IPS DF 19.7 (cell line): Measurements from ENCODE around the gene MEX3D.
A peak's percentile ranks its signal among the peaks of the same experiment; 100 is the strongest.

Source experiments
- DNase-seq: peaks from one replicate; pipeline ENCODE4 v3.0.0-alpha.2; 2013; ENCODE audit warnings: low read depth, low spot score

The MEX3D gene

DNA sequence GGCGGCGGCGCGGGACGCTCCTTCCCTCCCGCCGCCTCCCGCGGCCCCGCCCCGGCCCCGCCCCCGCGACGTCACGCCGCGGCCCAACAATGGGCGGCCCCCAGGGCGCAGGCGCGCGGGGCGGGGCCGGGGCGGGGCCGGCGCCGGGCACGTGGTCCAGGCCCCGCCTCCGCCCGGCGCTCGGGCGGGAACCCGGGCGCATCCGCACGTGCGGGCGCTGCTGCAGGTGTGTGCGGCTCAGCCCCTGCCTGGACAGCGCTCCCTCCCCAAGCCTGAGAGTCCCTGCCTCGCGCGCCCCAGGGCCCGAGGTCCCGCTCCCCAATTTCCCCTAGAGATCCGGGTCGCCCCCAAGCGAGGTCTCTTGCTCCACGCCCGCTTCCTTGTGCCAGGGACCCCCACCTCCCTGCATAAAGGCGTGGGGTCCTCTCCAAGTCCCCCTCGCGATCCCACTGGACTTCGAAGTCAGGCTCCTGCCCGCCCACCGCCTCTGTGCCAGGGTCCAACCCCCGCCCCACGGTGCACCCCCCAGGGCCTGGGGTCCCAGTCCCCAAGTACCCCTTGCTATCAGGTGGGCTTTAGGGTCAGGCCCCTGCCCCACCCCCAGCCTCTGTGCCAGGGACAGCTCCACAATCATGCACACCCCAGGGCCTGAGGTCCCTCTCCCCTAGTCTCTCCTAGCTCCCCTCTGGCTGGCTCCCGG, at the start of gene MEX3D:
TSS of gene MEX3D (minus strand) at position 6 of the 700 bp plus-strand sequence. CDS start 267 bp downstream, outside the sequence.
- DNase-seq, result no peak

DNA sequence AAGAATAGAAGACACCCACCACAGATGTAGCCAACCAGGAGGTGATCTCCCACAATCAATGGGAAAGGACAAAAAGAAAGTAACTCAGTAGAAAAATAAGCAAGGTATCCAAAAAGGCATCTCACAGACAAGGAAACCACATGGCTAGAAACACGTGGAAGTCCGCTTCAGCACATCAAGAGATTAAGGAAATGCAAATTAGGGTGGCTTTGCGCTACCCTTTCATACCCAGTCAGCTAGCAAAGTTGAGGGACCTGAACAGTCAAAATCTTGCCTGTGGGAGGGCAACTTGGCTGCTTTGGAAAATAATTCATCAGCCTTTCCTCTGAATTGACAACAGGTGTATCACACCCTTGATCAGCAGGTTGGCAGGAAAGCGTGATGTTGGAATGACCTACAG, 48.8 kb upstream of the MEX3D start:
- DNase-seq, result no peak

- DNase-seq, result no peak
Observed at GRCh38 chr19:1616396-1616795, 48.3 kb upstream of the MEX3D start.

DNA sequence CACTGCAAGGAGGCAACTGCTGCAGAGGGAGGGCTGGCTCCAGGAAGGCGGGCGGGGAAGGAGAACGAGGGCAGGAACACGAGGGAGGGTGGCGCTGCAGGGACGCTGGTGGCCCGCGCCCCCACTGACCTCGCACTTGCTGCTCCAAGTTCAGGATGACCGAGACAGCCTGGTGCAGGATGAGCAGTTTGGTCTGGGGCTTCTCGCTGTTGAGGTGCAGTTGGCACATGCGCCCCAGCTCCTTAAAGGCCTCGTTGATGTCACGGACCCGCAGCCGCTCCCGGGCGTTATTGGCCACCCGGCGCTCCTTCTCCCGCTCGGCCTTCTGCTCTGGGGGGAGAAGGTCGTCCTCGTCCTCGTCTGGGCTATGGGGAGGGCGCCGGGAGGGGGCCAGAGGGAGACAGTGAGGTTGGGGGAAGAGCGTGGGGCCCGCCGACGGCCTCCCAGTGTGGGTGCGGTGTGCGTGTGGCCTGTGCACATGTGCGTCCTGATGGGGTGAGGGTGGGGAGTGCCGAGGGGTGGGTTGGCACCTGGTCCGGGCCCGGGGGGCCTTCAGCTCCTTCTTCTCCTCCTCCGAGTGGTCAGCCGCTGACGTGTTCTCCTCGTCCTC, 47.1 kb upstream of the MEX3D start:
- no peak for DNase-seq

DNA sequence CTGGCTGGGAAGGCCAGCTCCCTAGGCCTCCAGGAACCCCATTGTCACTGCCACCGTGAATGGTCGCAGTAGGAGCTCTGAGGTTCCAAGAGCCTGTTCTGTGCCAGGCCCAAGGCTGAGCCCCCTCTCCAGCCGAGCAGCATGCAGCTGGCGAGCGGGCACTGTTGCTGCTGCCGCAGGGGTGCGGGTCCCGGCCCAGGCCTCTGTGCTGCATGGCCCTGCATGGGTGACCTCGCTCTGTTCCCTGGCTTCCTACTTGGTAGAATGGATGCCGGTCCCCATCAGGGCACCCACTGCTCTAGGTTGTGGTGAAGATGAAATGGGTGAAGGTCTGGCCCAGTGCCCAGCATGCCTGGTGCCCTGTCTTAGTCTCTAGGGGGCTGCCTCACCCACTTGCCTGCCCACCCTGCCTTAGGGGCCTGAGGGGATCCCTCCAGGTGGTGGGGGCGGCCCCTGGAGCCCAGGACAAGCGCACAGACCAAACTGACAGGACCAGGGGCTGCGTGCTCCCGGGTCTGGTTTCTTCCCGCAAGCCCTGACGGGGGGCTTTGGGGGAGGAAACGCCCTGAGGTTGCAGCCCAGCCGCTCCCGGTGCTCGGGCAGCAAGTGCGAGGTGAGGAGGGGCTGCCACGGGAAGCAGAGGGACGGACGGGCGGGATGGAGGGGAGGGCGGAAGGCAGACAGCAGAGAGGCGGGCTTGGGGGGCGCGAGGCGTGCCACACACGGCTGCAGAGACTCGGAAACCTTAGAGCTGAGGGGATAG, 45.9 kb upstream of the MEX3D start:
- DNase-seq, result no peak

GRCh38 chr19:1613146-1613545, 45.0 kb upstream of the MEX3D start:
- DNase-seq, result no peak

- DNase-seq, result no peak
Observed at GRCh38 chr19:1612114-1613086, 44.3 kb upstream of the MEX3D start.

DNA sequence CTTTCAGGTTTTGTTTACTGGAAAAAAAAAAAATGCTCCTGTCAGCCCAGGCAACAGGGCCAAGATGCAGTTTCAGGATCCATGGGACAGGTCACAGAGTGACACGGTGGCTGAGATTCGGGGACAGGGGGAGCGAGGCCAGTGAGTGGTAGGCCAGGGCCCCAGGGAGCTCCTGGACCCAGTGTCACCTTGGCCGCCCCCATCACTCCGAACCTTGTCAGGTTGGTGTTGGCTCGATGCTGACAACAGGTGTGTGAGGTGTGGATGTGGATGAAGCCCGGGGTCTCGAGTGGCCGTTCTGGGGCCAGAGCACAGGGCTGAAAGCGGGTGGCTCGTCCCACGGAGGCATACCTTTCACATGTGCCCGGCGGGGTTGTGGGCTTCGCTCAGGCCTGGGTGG, 43.2 kb upstream of the MEX3D start:
- no peak for DNase-seq

DNA sequence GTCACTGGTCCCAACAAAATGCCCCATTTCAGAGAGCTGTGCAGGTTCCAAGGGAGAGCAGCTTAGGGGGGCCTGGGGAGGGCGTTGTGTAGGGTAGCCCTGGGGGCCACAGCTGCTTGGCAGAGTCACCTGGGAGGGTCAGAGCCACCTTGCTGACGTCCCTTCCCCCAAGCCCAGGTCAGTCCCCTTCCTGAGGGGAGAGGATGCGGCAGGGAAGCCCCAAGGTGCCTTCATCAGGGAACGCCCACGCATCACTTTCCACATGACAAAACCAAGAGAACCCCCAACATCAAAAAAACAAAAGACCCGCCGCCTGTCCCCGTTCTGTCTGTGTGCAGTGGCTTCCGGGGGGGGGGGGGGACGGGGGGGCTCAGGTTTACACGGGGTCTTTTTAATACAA, 42.5 kb upstream of the MEX3D start:
- no peak for DNase-seq

GRCh38 chr19:1609680-1610474, 41.8 kb upstream of the MEX3D start:
- DNase-seq, result no peak

- DNase-seq, result no peak
Observed at GRCh38 chr19:1609103-1609396, 40.9 kb upstream of the MEX3D start.

DNA sequence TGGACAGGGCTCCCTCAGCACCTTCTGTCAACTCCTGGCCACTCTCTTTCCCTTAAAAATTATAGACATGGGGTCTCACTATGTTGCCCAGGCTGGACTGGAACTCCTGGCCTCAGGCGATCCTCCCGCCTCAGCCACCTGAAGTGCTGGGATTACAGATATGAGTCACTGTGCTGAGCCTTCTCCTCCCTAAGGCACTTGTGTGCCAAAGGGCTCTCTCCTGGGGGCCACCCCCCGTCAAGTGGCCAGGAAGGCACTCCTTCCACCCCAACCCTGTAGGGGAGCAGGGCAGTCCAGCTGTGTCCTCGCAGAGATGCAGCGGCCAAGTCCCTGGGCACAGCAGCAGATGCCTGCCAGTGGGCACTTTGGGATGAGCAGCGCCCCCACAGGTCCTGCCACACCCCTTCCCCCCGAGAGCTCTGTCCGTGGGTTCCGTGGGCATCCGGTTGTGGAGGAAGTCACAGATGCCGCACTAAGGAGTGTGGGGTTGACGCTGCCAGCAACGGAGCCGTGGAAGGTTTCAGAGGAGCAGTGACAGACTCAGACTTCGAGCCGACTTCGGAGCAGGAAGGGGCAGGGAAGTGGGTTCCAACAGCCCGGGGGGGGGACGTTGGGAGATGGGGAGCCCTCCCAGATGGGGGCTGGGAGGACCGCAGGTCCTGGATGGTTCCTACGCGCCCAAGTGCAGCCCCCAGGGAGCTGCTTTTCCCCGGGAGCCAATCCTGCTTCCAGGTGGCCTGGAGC, 40.4 kb upstream of the MEX3D start:
- no peak for DNase-seq

GRCh38 chr19:1606138-1606651, 38.1 kb upstream of the MEX3D start:
- DNase-seq, result no peak

GRCh38 chr19:1605236-1606137, 37.4 kb upstream of the MEX3D start, which contains the start of gene UQCR11:
TSS of gene UQCR11 (minus strand) at chr19:1605462. CDS start at chr19:1605409, 53 bp downstream.
- DNase-seq, result peak; percentile 83

GRCh38 chr19:1602091-1602707, 34.1 kb upstream of the MEX3D start:
- no peak for DNase-seq

GRCh38 chr19:1601613-1602064, 33.5 kb upstream of the MEX3D start:
- no peak for DNase-seq

DNA sequence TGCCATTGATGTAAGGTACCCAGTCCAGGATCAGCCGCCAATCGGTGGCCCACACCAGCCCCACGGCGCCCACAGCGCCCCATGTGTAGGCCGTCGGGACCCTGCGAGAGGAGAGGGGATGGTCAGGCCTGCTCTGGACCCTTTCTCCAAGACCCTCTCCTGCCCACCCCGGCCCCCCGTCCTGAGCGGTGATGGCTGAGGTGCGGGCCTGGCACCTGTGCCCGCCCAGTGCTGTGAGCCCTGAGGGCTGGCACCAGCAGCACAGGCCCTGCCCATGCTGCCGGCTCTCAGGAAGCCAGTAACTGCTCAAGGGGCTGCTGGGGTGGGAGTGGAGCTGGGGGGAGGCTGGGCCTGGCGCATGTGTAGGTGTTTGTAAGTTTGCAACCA, 31.3 kb upstream of the MEX3D start:
- no peak for DNase-seq

DNA sequence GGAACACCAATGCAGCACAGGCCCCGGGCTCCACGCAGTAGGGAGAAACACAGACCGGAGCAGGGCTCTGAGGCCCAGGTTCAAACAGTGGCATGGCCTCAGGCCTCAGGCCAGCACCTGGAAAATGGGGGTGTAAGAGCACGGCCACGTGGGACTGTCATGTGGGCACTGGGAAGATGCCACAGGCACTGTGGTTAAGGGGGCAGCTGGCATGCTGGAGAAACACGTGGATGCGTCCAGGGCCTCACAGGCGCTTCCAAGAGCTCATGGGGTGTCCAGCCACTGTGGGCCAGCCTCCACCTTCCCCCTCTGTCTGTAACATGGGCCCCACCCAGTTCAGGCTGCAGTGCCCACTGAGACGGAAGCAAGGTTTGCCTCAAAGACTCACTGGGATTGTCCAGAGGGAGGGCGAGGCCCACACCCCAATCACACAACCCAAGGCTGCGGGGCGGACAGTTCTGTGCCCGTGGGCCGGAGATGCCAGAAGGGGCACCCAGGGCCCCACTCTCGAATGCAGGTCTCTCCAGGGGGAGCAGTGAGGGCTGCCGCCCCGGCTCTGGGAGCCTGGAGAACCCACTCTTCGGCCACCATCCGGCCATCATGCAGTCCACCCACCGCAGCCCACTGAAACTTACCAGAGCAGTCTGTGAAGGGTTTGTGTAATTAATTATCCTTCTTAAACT, 30.8 kb upstream of the MEX3D start:
- DNase-seq, result no peak
